Inflammatory macrophage treated with lipopolysaccharide for 1 hour (primary cell): Measurements from ENCODE around the gene LRG1.

Experiments used
- DNase-seq, 2 donors: peaks; one replicate each; pipeline ENCODE4 v3.0.0-alpha.2; 2020 to 2022

Gene LRG1

DNA sequence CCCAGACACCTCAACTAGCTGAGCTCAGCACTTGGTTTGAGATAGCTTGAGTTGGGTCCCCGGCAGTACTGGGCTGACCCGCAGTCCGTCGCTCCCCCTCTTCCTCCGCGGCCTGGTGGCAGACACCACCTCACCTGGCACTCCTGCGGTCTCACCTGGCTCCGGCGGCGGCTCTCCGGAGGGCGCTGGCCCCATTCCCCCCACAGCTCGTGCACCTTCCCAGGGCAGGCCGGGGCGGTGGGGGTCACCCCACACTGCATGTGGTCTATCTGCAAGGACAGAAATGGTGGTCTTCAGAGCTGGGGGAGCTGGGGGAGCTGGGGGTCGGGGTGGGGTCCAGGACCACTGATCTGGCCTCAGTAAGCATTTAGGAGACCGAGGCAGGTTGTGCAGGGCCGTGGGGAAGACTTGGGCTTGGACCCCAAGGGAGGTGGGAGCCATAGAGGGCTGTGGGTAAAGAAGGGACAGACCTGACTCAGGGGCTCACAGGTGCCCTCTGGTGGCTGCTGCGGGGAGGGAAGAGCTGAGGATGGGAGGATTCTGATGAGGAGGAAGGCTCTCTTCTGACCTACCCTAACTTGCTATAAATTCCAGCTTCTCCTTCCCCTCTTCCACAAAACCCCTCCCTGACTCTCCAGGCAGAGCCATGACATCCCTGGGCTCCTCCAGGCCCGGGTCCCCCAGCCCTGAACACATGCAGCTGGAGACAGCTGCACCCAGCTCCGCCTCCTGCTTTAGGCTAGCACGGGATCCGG, 14.9 kb downstream of the LRG1 start:
- DNase-seq, result peak in 1 of 2 donors; percentile 84

- peak in 1 of 2 donors; percentile 70 for DNase-seq
Observed at GRCh38 chr19:4523306-4524110, 16.3 kb downstream of the LRG1 start.

- DNase-seq, result no peak
Observed at GRCh38 chr19:4522291-4523002, 17.4 kb downstream of the LRG1 start.

GRCh38 chr19:4521888-4522242, 18.0 kb downstream of the LRG1 start:
- no peak for DNase-seq

DNA sequence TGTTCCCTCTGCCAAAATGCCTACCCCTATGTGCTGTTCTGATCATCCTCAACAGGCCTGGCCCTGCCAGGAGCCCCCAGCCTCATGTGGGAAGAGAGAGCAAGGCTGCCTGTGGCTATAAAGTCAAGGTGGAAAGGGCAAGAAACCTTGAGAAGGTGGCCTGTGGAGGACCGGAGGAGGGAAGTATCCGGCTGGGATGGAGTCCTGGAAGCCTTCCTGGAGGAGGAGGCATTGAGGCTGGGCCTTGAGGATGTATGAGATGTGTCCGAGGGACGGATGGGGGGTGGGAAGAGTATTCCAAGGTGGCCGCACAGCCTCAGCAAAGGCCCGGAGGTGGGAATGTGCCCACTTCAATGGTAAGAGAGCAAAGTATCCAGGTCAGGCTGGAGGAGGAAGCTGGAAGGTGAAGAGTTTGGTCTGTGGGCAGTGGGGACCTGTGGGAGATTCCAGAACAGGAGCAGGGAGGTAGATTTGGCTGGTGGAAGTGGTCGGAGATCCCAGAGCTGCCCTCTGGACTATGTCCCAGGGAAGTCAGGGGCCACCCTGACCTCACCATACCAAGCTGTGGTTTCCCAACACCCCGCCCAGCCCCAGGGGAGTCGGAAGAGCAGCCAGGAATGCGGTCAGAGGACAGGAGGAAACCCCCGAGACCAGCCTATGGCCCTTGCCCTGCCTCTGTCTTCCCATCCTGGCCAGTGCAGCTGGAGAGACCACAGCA, 18.5 kb downstream of the LRG1 start:
- DNase-seq, result no peak

DNA sequence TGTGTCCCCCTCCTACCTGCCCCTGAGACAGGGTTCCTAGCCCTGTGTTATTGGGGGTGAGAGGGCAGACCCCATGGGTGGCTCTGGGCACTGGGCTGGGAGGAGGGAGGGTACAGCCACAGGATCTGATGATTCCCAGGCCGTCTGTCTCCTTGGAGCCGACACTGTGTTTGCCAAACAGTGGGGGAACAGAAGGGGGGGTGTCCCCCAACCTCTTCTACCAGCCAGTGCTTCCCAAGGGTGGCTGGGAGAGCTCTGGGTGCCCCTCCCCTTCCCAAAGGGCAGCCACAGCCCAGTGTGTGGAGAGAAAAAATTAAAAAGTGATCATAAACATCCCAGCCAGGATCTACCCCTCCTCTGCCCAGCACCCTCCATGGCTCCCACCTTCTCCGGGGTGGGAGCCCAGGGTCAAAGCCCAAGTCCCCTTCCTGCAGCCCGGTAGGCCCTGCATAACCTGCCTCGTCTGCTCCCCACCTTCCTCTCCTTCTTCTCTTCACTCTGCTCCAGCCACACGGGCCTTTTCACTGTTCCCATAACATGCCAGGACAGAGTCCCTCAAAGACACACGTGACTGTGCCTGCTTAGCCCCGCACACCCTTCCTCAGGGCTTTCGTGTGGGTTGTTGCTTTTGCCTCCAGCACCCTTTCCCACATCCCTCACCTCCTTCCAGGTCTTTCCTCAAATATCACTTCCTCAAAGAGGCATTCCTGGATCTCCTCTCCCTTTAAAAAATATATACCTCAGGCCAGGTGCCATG, 20.1 kb downstream of the LRG1 start:
- no peak for DNase-seq

DNA sequence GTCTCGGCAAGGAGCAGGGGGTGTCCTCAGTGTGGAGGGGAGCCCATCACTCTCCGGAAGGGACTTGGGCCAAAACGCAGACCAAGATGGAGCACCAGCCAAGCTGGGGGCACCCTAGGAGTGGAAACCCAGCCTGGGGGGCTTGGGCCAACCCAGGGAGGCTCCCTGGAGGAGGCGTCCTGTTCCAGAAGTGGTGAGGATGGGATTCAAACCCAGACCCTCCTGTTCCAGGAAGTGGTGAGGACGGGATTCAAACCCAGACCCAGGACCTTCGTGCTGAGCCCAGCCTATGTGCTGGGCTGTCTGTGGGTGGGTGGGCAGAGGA, 20.7 kb downstream of the LRG1 start:
- no peak for DNase-seq

GRCh38 chr19:4518345-4519171, 21.3 kb downstream of the LRG1 start, which contains the start of gene PLIN4:
TSS of gene PLIN4 (minus strand) at chr19:4518486. CDS start at chr19:4518272, 214 bp downstream.
- no peak for DNase-seq

DNA sequence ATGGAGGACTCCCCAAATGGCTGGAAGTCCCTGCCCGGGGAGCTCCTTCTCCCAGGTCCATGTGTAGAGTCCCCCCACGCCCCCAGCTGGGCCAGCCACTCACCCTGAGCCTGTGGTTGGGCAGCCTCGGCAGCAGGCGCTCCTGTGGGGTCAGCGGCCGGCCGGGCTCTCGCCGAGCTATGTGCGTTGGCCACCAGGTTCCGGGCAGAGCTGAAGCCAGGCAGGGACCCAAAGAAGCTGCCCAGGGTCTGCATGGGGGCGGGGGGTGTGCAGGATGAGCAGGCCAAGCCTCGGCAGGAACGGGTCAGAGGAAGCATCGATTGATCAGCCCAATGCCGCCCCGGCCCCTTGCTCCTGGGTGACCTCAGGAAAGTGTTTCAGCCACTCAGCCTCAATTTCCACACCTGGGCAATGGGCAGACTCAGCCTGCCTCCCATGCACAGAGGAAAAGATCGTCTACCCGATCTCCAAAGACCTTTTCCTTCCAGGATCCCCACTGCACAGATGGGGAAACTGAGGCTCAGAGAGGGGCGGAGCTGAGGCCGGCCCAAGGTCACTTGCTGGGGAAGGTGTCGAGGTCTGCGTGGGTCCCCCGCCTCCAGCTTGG, 22.3 kb downstream of the LRG1 start:
- no peak for DNase-seq

- no peak for DNase-seq
Observed at GRCh38 chr19:4516939-4517300, 22.9 kb downstream of the LRG1 start.

- DNase-seq, result no peak
Observed at GRCh38 chr19:4516199-4516938, 23.5 kb downstream of the LRG1 start.

DNA sequence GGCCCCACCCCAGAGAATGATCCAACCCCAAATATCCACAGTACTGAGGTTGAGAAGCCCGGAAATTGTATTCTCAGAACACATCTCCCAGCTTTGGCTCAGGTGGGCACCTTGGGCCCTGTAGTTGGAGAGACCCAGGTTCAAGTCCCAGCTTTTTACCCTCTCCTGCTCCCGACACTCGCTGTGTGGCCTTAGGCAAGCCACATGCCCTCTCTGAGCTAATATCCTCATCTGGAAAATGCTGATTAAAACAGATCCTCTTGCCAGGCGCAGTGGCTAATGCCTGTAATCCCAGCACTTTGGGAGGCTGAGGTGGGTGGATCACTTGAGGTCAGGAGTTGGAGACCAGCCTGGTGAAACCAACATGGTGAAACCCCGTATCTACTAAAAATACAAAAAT, 24.1 kb downstream of the LRG1 start:
- DNase-seq, result no peak

DNA sequence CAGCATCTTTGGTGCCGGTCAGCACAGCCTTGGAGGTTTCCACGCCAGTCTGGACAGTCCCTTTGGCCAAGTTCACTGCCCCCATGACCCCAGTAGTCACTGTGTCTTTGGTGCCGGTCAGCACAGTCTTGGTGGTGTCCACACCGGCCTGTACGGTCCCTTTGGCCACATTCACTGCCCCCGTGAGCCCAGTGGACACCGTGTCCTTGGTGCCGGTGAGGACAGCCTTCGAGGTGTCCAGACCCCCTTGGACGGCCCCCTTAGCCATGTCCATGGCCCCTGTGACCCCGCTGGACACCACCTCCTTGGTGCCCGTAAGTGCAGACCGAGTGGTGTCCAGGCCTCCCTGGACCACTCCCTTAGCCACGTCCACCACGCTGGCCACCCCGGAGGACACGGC, 26.6 kb downstream of the LRG1 start:
- no peak for DNase-seq

DNA sequence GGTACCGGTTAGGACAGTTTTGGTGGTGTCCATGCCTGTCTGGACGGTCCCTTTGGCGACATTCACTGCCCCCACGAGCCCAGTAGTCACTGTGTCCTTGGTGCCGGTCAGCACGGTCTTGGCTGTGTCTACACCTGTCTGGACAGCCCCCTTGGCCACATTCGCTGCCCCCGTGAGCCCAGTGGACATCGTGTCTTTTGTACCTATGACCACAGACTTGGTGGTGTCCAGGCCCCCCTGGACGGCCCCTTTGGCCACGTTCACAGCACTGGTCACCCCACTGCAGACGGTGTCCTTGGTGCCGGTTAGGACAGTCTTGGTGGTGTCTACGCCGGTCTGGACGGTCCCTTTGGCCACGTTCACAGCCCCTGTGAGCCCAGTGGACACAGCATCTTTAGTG, 27.8 kb downstream of the LRG1 start:
- no peak for DNase-seq

DNA sequence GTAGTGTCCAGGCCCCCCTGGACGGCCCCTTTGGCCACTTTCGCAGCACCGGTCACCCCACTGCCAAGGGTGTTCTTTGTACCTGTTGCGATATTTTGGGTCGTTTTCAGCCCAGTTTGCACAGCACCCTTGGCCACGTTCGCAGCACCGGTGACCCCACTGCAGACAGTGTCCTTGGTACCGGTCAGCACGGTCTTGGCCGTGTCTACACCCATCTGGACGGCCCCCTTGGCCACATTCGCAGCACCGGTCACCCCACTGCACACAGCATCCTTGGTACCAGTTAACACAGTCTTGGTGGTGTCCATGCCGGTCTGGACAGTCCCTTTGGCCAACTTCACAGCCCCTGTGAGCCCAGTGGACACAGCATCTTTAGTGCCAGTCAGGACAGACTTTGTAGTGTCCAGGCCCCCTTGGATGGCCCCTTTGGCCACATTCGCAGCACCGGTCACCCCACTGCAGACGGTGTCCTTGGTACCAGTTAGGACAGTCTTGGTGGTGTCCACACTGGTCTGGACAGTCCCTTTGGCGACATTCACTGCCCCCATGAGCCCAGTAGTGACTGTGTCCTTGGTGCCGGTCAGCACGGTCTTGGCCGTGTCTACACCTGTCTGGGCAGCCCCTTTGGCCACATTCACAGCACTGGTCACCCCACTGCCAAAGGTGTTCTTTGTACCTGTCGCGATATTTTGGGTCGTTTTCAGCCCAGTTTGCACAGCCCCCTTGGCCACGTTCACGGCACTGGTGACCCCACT, 28.4 kb downstream of the LRG1 start:
- no peak for DNase-seq

DNA sequence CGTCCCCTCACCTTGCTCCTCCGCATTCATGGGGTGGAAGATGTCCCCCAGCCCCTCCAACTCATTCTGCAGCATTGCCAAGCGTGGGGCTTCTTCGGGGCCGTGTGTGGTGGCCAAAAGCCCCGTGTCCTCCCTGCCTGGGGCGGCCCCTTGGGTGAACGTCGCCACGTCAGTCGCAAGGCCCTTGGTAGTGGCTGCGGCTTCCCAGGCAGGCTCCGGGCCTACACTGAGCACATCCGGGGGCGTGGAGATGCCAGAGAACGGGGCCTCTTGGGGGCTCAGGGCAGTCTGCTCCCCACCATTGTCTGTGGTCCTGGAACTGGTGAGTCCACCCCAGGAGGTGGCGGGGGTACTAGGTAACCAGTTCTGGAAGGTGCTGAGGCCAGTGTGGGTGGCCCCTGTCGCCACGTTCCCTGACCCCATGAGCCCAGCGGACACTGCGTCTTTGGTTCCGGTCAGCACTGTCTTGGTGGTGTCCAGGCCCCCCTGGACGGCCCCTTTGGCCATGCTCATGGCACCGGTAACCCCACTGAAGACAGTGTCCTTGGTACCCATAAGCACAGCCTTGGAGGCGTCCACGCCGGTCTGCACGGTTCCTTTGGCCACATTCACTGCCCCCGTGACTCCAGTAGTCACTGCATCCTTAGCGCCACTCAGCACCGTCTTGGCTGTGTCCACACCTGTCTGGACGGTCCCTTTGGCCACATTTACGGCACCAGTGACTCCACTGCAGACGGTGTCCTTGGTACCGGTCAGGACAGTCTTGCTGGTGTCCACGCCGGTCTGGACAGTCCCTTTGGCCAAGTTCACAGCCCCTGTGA, 29.2 kb downstream of the LRG1 start:
- DNase-seq, result no peak

- no peak for DNase-seq
Observed at GRCh38 chr19:4508698-4509097, 31.1 kb downstream of the LRG1 start.

- DNase-seq, result no peak
Observed at GRCh38 chr19:4507804-4508203, 32.0 kb downstream of the LRG1 start.

- no peak for DNase-seq
Observed at GRCh38 chr19:4507150-4507452, 32.7 kb downstream of the LRG1 start.
